Skin epidermis (tissue), 12 donors: ENCODE results near the gene GIMAP8.
"Not testable (repeated sequence)": the region's sequence is repeated elsewhere in the genome, so short reads cannot be mapped to it uniquely, and the experiment has no call there.

Experiments used
- H3K27ac ChIP-seq, 21 experiments: fragments of 200-600 bp; sonication (generic) in 11 of 21; one replicate each; pipeline ENCODE4 v1.5.0; 2020; ENCODE audit warnings: mild to moderate bottlenecking in 3 of 21, inconsistent platforms in 2 of 21, moderate library complexity in 2 of 21
- H3K4me3 ChIP-seq, 7 experiments: fragments of 200-600 bp; sonication (generic) in 2 of 7; one replicate each; pipeline ENCODE4 v1.5.0; 2020; ENCODE audit warnings: inconsistent platforms in 2 of 7, mild to moderate bottlenecking in 2 of 7, moderate library complexity in 1 of 7

The GIMAP8 gene

GRCh38 chr7:150453892-150454291 lies 3.5 kb downstream of the GIMAP8 start:
- peak overlapping the region in 1 of 7 experiments; percentile 28 for H3K4me3 ChIP-seq

GRCh38 chr7:150457064-150457463 lies 6.6 kb downstream of the GIMAP8 start:
- H3K27ac ChIP-seq, H3K4me3 ChIP-seq: not testable (repeated sequence)

More at GRCh38 chr7:150453892-150454291, 3.5 kb downstream of the GIMAP8 start:
- peak overlapping the region in 5 of 21 experiments; percentile 18 to 95 (median 91) for H3K27ac ChIP-seq

- H3K27ac ChIP-seq: no peak overlapping the region
- no peak overlapping the region for H3K4me3 ChIP-seq
Observed at GRCh38 chr7:150458235-150458634, 7.8 kb downstream of the GIMAP8 start.

GRCh38 chr7:150458756-150459155 lies 8.3 kb downstream of the GIMAP8 start:
- Histone ChIP-seq H3K4me3 (no peak overlapping the region), H3K27ac (no peak overlapping the region)

- no peak overlapping the region for H3K4me3 ChIP-seq
- no peak overlapping the region for H3K27ac ChIP-seq
Observed at GRCh38 chr7:150461520-150461919, 11.1 kb downstream of the GIMAP8 start.

- H3K27ac ChIP-seq: no peak overlapping the region
- no peak overlapping the region for H3K4me3 ChIP-seq
Observed at GRCh38 chr7:150462413-150462812, 12.0 kb downstream of the GIMAP8 start.

GRCh38 chr7:150463461-150463860 lies 13.0 kb downstream of the GIMAP8 start:
- no peak overlapping the region for H3K27ac ChIP-seq
- H3K4me3 ChIP-seq: no peak overlapping the region

GRCh38 chr7:150464962-150465361 lies 14.5 kb downstream of the GIMAP8 start:
- peak overlapping the region in 2 of 21 experiments; percentile 4 to 28 for H3K27ac ChIP-seq
- H3K4me3 ChIP-seq: no peak overlapping the region

- H3K27ac ChIP-seq: peak overlapping the region in 2 of 21 experiments; percentile 4 to 28
- H3K4me3 ChIP-seq: no peak overlapping the region
Observed at GRCh38 chr7:150465414-150465813, 15.0 kb downstream of the GIMAP8 start.

- peak overlapping the region in 2 of 21 experiments; percentile 1 to 15 for H3K27ac ChIP-seq
- peak overlapping the region in 1 of 7 experiments; percentile 9 for H3K4me3 ChIP-seq
Observed at GRCh38 chr7:150466477-150466876, 16.0 kb downstream of the GIMAP8 start.

GRCh38 chr7:150468241-150468640 lies 17.8 kb downstream of the GIMAP8 start:
- H3K27ac ChIP-seq: no peak overlapping the region
- H3K4me3 ChIP-seq: peak overlapping the region in 4 of 7 experiments; percentile 1 to 19 (median 10)

- H3K4me3 ChIP-seq: no peak overlapping the region
- H3K27ac ChIP-seq: no peak overlapping the region
Observed at GRCh38 chr7:150471886-150472285, 21.5 kb downstream of the GIMAP8 start.

GRCh38 chr7:150473902-150474301 lies 23.5 kb downstream of the GIMAP8 start:
- Histone ChIP-seq H3K27ac (no peak overlapping the region), H3K4me3 (no peak overlapping the region)

- Histone ChIP-seq H3K4me3 (no peak overlapping the region), H3K27ac (peak overlapping the region in 1 of 21 experiments; percentile 14)
Observed at GRCh38 chr7:150476285-150476684, 25.9 kb downstream of the GIMAP8 start.

GRCh38 chr7:150476819-150477631 lies 26.6 kb downstream of the GIMAP8 start:
- no peak overlapping the region for H3K27ac ChIP-seq
- H3K4me3 ChIP-seq: no peak overlapping the region

GRCh38 chr7:150479023-150479716 lies 28.7 kb downstream of the GIMAP8 start:
- Histone ChIP-seq H3K27ac (peak overlapping the region in 11 of 21 experiments; percentile 17 to 87 (median 54)), H3K4me3 (no peak overlapping the region)

GRCh38 chr7:150481186-150481920 lies 30.9 kb downstream of the GIMAP8 start:
- Histone ChIP-seq H3K4me3 (no peak overlapping the region), H3K27ac (peak overlapping the region in 15 of 21 experiments; percentile 9 to 87 (median 67))

- no peak overlapping the region for H3K4me3 ChIP-seq
- peak overlapping the region in 15 of 21 experiments; percentile 5 to 87 (median 64) for H3K27ac ChIP-seq
Observed at GRCh38 chr7:150481922-150482321, 31.5 kb downstream of the GIMAP8 start.

- H3K4me3 ChIP-seq: not testable (repeated sequence)
- H3K27ac ChIP-seq: peak overlapping the region in 16 of 21 experiments; percentile 30 to 87 (median 60)
Observed at GRCh38 chr7:150483514-150483913, 33.1 kb downstream of the GIMAP8 start.

GRCh38 chr7:150484071-150484470 lies 33.6 kb downstream of the GIMAP8 start:
- not testable (repeated sequence) for H3K4me3 ChIP-seq
- peak overlapping the region in 16 of 21 experiments; percentile 19 to 87 (median 58) for H3K27ac ChIP-seq
